HepG2 (cell line): ENCODE results near the gene TOP2A. TPM values are rescaled to one million over a fixed set of nuclear protein-coding genes. Genes with fewer than 3 reads are reported as not detected.

Experiments used
- ASH2L ChIP-seq: fragments of 300-600, 200-600 bp; sonication (generic); IDR thresholded peaks from 2 replicates; pipeline ENCODE4 v1.7.0; 2017; ENCODE audit warnings: low read depth, mild to moderate bottlenecking, moderate library complexity, mixed read lengths, low read length; ENCODE audit not compliant: insufficient read length
- BATF2 ChIP-seq: sonication (generic); formaldehyde crosslinking; IDR thresholded peaks from 2 replicates; pipeline ENCODE4 v1.8.0; 2022; ENCODE audit warnings: mild to moderate bottlenecking, missing genetic modification reagents, moderate library complexity
- BORCS8-MEF2B ChIP-seq: sonication (generic); formaldehyde crosslinking; IDR thresholded peaks from 2 replicates; pipeline ENCODE4 v1.8.0; 2022; ENCODE audit warnings: mild to moderate bottlenecking, missing genetic modification reagents
- ELF4 ChIP-seq: sonication (generic); formaldehyde crosslinking; IDR thresholded peaks from 2 replicates; pipeline ENCODE4 v1.5.0; 2020; ENCODE audit warnings: missing genetic modification reagents, mild to moderate bottlenecking, moderate library complexity, borderline replicate concordance
- ERF ChIP-seq: IDR thresholded peaks from 2 replicates; pipeline ENCODE4 v1.6.1; 2018; ENCODE audit warnings: missing biosample characterization, missing genetic modification reagents
- ETV6 ChIP-seq: sonication (generic); formaldehyde crosslinking; conservative IDR thresholded peaks from 2 replicates; pipeline ENCODE4 v1.4.0; 2020; ENCODE audit warnings: missing genetic modification reagents
- FOSL1 ChIP-seq: sonication (generic); formaldehyde crosslinking; IDR thresholded peaks from 2 replicates; pipeline ENCODE4 v1.9.0; 2021; ENCODE audit warnings: missing genetic modification reagents, borderline replicate concordance
- HIVEP1 ChIP-seq: sonication (generic); formaldehyde crosslinking; IDR thresholded peaks from 2 replicates; pipeline ENCODE4 v1.4.0; 2020; ENCODE audit warnings: mild to moderate bottlenecking, missing genetic modification reagents
- KDM3A ChIP-seq: IDR thresholded peaks from 2 replicates; pipeline ENCODE4 v1.6.1; 2018; ENCODE audit warnings: low read depth, missing compliant biosample characterization
- NFE2L1 ChIP-seq: sonication (generic); formaldehyde crosslinking; IDR thresholded peaks from 2 replicates; pipeline ENCODE4 v1.4.0; 2020; ENCODE audit warnings: missing genetic modification reagents, mild to moderate bottlenecking, borderline replicate concordance
- PCBP1 ChIP-seq: fragments of 200-400 bp; formaldehyde crosslinking; IDR thresholded peaks from 2 replicates; pipeline ENCODE4 v1.6.1; 2017; ENCODE audit warnings: mild to moderate bottlenecking, low read depth, low read length, borderline replicate concordance
- PHF8 ChIP-seq: sonication (generic); formaldehyde crosslinking; IDR thresholded peaks from 2 replicates; pipeline ENCODE4 v1.5.0; 2020; ENCODE audit warnings: missing genetic modification reagents
- RBM39 ChIP-seq: fragments of 200-400 bp; formaldehyde crosslinking; IDR thresholded peaks from one replicate; pipeline ENCODE4 v1.6.1; 2018; ENCODE audit warnings: antibody characterized with exemption, mild to moderate bottlenecking, low read depth, low read length; ENCODE audit not compliant: poor library complexity, severe bottlenecking
- SCMH1 ChIP-seq: sonication (generic); formaldehyde crosslinking; IDR thresholded peaks from 2 replicates; pipeline ENCODE4 v1.9.0; 2021; ENCODE audit warnings: missing genetic modification reagents, mild to moderate bottlenecking, borderline replicate concordance
- SOX5 ChIP-seq: IDR thresholded peaks from 2 replicates; pipeline ENCODE4 v1.6.1; 2016; ENCODE audit warnings: borderline replicate concordance
- SP2 ChIP-seq: sonication (generic); formaldehyde crosslinking; IDR thresholded peaks from 2 replicates; pipeline ENCODE4 v1.5.1; 2020; ENCODE audit warnings: mild to moderate bottlenecking, missing genetic modification reagents
- ZFYVE20 ChIP-seq: sonication (generic); formaldehyde crosslinking; IDR thresholded peaks from 2 replicates; pipeline ENCODE4 v1.8.0; 2023; ENCODE audit warnings: low read depth, mild to moderate bottlenecking, moderate library complexity, missing genetic modification reagents, borderline replicate concordance
- ZNF121 ChIP-seq: sonication (generic); formaldehyde crosslinking; IDR thresholded peaks from 2 replicates; pipeline ENCODE4 v1.5.0; 2020; ENCODE audit warnings: mild to moderate bottlenecking, missing genetic modification reagents
- ZNF225 ChIP-seq: sonication (generic); formaldehyde crosslinking; IDR thresholded peaks from 2 replicates; pipeline ENCODE4 v1.4.0; 2020; ENCODE audit warnings: mild to moderate bottlenecking, missing genetic modification reagents
- ZNF331 ChIP-seq: sonication (generic); formaldehyde crosslinking; IDR thresholded peaks from 2 replicates; pipeline ENCODE4 v1.4.0; 2020; ENCODE audit warnings: missing genetic modification reagents
- ZNF335 ChIP-seq: sonication (generic); formaldehyde crosslinking; IDR thresholded peaks from 2 replicates; pipeline ENCODE4 v1.4.0; 2020; ENCODE audit warnings: missing genetic modification reagents
- ZNF432 ChIP-seq: sonication (generic); formaldehyde crosslinking; IDR thresholded peaks from 2 replicates; pipeline ENCODE4 v1.5.0; 2020; ENCODE audit warnings: missing genetic modification reagents, mild to moderate bottlenecking, borderline replicate concordance
- ZNF577 ChIP-seq: sonication (generic); formaldehyde crosslinking; IDR thresholded peaks from 2 replicates; pipeline ENCODE4 v1.4.0; 2020; ENCODE audit warnings: mild to moderate bottlenecking, low read depth, missing genetic modification reagents, borderline replicate concordance
- ZNF772 ChIP-seq: sonication (generic); formaldehyde crosslinking; IDR thresholded peaks from 2 replicates; pipeline ENCODE4 v1.5.0; 2020; ENCODE audit warnings: mild to moderate bottlenecking, missing genetic modification reagents
- ZSCAN21 ChIP-seq: sonication (generic); formaldehyde crosslinking; IDR thresholded peaks from 2 replicates; pipeline ENCODE4 v1.8.0; 2022; ENCODE audit warnings: mild to moderate bottlenecking, missing genetic modification reagents, moderate library complexity, borderline replicate concordance
- polyA plus RNA-seq, 8 experiments: library from polyadenylated mRNA; depleted of rRNA in 3 of 8; stranded (reverse) in 7 of 8; unstranded in 1 of 8; fragments of >200 nt; fragmentation: Illumina TruSeq in 4 of 8; extraction: Trizol in 4 of 8; gene quantifications; 2 replicates each; pipeline versions ENCODE4 v1.2.1 to v1.2.3, GENCODE V29; 2011 to 2016; ENCODE audit warnings: low read depth in 4 of 8, missing spikeins in 1 of 8, mixed read lengths in 1 of 8; ENCODE audit not compliant: insufficient read depth in 1 of 8
- total RNA-seq, 5 experiments: library from RNA; depleted of rRNA; stranded (reverse); fragments of >200 nt; fragmentation: Illumina TruSeq; extraction: Trizol; gene quantifications; 2 replicates each; pipeline ENCODE4 v1.2.3, GENCODE V29; 2016; ENCODE audit warnings: low read depth in 1 of 5
- TF ChIP-seq, protein P1 (sequence below): IDR thresholded peaks from 2 replicates; pipeline ENCODE4 v1.6.1; 2016; ENCODE audit warnings: low read depth, borderline replicate concordance
- TF ChIP-seq, protein P2 (sequence below): sonication (generic); formaldehyde crosslinking; IDR thresholded peaks from 2 replicates; pipeline ENCODE4 v1.4.0; 2020; ENCODE audit warnings: missing genetic modification reagents, mild to moderate bottlenecking, borderline replicate concordance

TOP2A gene
- total and polyA plus RNA-seq, 2 of the 13 experiments (the other 11 are each of a cell fraction or from before 2014, with no cell fraction given): 108 to 327 TPM

- TF ChIP-seq, protein P1, sequence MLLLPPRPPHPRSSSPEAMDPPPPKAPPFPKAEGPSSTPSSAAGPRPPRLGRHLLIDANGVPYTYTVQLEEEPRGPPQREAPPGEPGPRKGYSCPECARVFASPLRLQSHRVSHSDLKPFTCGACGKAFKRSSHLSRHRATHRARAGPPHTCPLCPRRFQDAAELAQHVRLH (CRISPR knock-in tag): peak; percentile 95; the same call in 1 of the 2 replicates
- TF ChIP-seq SOX5 (CRISPR knock-in tag) (peak; percentile 97), ELF4 (CRISPR knock-in tag) (peak; percentile 76; the same call in 1 of the 2 replicates), ZNF331 (peak; percentile 73), PCBP1 (no peak), ERF (CRISPR knock-in tag) (peak; percentile 96), BORCS8-MEF2B (CRISPR knock-in tag) (no peak; the same call in 1 of the 2 replicates), ZNF577 (CRISPR knock-in tag) (no peak), KDM3A (CRISPR knock-in tag) (no peak; the same call in 1 of the 2 replicates), HIVEP1 (peak; percentile 20; the same call in 1 of the 2 replicates), ZNF772 (CRISPR knock-in tag) (no peak; the same call in 1 of the 2 replicates), BATF2 (CRISPR knock-in tag) (no peak), ZNF225 (CRISPR knock-in tag) (no peak), SCMH1 (CRISPR knock-in tag) (no peak), SP2 (no peak), ZNF432 (CRISPR knock-in tag) (no peak), ZFYVE20 (CRISPR knock-in tag) (no peak), PHF8 (peak; percentile 65), FOSL1 (CRISPR knock-in tag) (no peak), RBM39 (no peak), ZNF335 (CRISPR knock-in tag) (0 out of 2 replicates have a peak, but pooled peaks have one; percentile 40), ZNF121 (0 out of 2 replicates have a peak, but pooled peaks have one; percentile 31), ETV6 (CRISPR knock-in tag) (peak; percentile 54; the same call in 1 of the 2 replicates), ZSCAN21 (CRISPR knock-in tag) (no peak), ASH2L (peak; percentile 92), NFE2L1 (CRISPR knock-in tag) (no peak)
- TF ChIP-seq, protein P2, sequence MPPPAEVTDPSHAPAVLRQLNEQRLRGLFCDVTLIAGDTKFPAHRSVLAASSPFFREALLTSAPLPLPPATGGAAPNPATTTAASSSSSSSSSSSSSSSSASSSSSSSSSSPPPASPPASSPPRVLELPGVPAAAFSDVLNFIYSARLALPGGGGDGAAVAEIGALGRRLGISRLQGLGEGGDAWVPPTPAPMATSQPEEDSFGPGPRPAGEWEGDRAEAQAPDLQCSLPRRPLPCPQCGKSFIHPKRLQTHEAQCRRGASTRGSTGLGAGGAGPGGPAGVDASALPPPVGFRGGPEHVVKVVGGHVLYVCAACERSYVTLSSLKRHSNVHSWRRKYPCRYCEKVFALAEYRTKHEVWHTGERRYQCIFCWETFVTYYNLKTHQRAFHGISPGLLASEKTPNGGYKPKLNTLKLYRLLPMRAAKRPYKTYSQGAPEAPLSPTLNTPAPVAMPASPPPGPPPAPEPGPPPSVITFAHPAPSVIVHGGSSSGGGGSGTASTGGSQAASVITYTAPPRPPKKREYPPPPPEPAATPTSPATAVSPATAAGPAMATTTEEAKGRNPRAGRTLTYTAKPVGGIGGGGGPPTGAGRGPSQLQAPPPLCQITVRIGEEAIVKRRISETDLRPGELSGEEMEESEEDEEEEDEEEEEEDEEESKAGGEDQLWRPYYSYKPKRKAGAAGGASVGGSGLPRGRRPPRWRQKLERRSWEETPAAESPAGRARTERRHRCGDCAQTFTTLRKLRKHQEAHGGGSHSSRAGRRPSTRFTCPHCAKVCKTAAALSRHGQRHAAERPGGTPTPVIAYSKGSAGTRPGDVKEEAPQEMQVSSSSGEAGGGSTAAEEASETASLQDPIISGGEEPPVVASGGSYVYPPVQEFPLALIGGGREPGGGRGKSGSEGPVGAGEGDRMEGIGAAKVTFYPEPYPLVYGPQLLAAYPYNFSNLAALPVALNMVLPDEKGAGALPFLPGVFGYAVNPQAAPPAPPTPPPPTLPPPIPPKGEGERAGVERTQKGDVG (CRISPR knock-in tag): peak; percentile 22; the same call in 1 of the 2 replicates
These were observed 2.0 kb upstream of the TOP2A start (continued) for GRCh38 chr17:40419559-40420331.
